ENCODE data around the gene KCNH5. TPM values are rescaled to one million over a fixed set of nuclear protein-coding genes. Genes with fewer than 3 reads are reported as not detected.

KCNH5 gene
- total RNA-seq, 1 donor from 2014 or later: not detected

DNA sequence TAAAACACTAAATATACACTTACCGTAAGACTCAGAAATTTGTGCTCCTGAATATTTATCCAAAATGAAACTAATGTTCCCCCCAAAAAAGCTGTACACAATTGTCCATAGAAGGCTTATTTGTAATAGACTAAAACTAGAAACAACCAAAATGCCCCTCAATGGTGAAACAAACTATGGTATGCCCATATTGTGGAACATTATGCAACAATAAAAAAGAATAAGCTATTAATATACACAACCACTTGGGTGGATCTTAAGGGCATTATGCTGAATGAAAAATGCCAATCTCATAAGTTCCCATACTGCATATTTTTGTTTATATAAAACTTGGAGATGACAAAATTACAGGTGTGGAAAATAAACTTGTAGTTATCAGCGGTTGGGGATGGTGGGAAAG is 357.4 kb downstream of the KCNH5 start:
- intact Hi-C loops (cut with micrococcal nuclease): no loop called here

DNA sequence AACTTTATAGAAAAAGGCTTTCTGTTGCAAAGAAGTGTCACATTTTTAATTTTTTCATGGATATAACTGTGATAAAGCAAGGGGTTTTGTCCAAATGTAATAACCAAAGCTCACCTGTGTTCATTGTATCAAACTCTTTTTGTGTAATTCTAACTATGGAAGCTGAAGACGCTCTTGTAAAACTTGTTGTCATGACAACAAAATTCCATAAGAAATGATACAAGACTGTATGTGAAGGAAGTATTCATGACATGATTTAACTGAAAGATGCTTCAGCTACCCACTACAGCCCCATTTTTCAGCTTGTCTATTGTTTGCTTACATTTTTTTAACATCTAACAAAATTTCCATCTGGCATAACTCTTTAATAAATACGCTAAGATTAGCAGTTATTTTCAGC is 360.9 kb downstream of the KCNH5 start:
- intact Hi-C loops (cut with micrococcal nuclease): no loop called here

DNA sequence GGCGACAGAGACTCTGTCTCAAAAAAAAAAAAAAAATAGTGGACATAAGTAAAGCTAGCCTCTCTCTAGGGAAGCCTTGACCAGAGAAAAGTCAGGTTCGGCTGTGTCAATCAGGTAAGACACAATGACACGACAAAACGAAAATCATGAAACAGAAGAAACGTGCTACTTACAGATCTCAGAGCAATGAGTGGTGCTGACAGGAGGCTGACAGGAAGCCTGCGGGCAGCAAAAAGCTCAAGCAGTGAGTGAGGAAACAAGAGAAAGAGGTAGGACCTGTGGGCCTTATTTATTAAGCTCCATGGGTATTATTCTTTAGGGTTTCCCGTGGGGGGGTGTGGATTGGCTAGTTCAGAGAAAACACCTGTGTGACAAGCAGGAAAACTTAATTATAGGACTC is 363.1 kb downstream of the KCNH5 start:
- intact Hi-C loops (cut with micrococcal nuclease): no loop called here

DNA sequence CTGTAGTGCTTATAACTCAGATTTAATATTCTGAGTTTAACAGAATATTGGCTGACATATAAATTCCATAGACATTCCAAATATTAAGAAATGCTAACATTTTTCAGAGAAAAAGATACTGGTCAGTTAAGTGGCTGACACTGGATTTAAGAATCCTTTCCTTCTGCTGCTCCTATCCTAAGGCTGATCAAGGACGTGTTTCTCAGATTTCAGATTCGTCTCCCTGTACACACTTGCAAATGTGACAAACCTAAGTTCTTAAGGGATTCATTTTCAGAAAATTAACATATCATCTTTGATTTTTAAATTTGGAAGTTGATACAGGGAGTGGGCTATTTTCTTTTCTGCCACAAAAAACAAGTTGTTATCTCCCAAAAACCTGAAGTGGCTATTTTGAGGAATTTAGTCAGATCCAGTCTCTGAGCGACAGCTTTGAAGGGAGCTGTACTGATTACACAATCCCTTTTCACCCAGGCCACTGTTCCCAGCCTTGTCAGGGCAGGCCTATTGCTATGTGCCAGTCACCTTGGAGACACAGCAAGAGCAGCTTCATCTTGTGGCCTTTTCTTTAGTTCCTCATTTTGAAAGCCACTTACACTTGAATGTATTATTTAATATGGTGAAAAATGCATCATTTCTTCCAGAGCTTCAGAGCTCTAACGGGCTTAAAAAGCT is 370.6 kb downstream of the KCNH5 start:
- intact Hi-C loops (cut with micrococcal nuclease): no loop called here

DNA sequence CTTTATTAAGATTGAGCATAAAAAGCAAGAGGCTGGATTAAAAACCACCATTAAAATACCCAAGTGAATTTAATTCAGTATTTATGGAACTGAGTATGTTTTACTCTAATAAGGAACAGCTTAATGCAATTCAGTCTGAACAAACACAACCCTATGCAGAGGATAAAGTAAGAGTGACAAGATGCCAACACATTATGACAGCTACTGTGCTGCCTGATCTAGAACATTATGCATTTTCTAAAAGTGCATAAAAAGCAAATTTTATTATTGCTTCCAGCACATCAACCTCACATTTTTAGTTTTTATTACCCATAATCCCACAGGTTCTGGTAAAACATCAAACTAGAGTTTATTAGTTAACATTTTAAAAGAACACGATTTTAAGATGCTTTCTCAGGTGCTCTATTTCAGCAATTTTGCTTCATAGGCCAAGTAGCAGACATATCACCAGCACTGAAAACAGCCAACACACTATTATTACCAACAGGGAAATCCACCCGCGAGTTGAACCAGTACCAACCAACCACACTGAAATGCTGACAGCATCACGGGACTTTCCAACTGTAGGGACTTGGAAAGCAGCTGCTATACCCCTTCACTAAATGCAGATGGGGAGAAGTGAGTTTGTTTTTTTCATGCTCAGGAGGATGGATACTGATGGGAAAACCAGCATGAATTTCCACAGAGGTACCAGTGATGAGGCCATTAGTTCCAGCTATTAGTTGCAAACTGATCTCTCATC is 372.1 kb downstream of the KCNH5 start:
- intact Hi-C loops (cut with micrococcal nuclease): no loop called here

DNA sequence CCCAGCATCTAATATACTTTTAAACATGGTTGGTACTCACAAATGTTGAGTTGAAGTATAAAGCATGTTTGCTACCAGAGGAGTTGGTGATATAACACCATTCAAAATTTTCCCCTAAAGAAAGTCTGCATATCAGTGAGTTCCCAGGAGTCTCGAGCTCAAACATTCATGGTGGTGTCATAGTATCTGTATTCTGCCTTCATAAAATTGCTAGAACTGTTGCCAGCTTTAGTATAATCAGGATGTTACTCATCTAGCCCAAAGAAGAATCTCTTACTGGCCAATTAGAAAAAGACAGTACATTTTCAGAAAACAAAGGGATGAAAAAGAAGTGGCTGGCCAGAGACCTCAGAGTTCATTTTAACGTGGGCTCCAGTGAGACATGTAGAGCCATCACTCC is 374.7 kb downstream of the KCNH5 start:
- intact Hi-C loops (cut with micrococcal nuclease): no loop called here

DNA sequence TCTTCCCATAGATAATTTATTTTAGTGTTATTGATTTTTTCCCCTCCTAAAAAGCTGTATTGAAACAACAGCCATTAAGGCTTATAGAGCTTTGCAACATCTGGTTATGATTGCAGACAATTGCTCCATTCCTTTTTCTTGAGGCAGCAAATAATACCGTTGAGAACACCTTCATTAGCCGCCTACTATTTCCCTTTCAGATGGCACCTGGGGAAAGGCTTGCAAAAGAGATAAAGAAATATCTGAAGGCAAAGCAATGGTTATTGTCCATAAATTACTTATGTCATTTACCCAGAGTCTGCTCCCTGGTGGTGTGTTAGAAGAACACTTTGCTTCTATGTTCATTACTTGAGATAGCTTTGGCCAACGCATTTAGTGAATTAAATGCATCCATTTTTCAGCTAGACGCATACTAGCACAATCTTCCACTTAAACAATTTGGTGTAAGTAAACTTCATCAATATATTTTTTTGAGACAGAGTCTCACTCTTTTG is 377.8 kb downstream of the KCNH5 start:
- intact Hi-C loops (cut with micrococcal nuclease): no loop called here

DNA sequence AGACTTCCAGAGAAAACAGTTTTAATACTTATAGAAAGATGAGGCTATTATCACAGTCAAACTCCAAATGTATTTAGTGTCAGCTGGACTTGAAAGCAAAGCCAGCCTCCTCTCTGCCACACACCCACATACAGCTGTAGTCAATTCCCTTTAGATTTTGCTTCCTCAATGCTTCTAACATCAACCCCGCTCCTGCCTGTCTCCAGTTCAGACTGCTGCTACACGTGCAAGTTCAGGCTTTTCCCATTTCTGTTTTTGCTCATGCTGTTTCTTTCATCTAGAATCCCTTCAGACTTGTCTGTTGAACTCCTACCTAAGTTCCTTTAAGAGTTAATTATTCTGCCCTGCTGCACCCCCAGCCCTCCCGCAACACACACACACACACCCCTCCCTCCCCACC is 380.0 kb downstream of the KCNH5 start:
- intact Hi-C loops (cut with micrococcal nuclease): no loop called here

DNA sequence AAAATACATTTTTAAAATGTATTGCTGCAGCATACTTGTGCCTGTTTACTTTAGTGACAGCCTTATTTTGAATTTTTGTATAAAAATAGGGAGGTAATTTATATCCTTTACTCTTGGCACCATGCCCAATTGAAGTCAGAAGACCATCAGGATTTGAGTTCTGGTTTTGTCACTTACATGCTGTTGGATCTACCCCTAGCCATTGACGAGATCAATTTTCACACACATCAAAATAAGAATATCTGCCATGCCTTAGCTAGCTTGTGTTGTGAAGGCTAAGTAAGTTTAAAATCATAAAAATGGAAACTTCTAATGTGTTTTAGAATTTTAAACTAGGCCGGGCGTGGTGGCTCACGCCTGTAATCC is 381.8 kb downstream of the KCNH5 start:
- intact Hi-C loops (cut with micrococcal nuclease): no loop called here

DNA sequence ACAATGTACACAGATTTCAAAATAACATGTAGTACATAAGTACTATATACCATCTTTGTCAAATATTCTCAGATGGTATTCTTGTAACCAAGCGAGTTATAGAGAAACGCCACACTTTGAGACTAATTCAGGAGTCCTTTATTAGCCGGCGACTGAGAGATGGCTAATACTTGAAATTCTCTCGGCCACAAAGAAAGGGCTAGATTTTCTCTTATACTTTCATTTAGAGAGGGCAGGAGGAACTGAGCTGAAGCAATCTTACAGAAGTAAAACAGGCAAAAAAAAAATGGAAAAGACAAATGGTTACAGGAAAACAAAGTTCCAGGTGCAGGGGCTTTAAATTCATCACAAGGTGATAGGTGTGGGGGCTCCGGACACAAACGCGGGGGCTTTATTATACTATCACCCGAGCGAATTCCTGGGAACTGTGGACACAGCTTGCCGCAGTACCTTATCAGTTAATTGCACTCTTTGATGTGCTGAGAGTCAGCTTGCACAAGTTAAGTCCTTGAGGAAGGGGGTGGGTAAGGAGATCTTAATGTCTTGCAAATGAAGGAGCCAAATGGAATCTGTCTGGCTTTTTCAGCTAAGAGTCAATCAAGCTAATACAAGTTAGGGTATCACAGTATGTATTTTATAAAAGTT is 382.3 kb downstream of the KCNH5 start:
- intact Hi-C loops (cut with micrococcal nuclease): no loop called here

DNA sequence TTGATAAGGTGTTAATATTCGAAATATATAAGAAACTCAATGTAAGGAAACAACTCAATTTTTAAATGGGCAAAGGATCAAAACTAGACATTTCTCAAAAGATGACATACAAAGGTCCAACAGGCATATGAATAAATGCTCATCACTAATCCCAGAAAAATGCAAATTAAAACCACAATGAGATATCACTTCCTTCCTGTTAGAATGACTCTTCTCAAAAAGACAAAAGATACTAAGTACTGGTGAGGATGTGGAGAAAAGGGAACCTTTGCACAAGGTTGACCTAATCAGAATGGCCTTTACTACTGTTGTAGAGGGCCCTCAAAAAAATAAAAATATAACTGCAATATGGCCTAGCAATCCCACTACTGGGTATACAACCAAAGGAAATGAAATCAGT is 383.4 kb downstream of the KCNH5 start:
- intact Hi-C loops (cut with micrococcal nuclease): no loop called here

DNA sequence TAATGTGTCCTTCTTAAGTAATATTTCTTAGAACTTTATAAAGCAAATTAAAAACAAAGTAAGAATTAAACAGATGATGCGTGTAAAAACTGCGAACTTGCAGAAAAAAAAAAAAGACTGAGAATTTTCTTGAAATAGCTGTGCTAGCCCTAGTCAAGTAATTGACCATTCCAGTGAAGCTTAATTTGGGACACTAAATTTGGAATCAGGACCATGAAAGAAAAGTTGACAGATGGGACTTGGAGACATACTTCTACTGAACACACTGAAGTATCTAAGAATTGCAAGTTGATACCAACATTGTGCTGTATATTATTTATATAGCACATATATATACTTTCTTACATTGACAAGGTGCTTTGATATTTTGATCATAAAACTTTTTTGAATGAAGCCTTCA is 386.6 kb downstream of the KCNH5 start:
- intact Hi-C loops (cut with micrococcal nuclease): no loop called here

DNA sequence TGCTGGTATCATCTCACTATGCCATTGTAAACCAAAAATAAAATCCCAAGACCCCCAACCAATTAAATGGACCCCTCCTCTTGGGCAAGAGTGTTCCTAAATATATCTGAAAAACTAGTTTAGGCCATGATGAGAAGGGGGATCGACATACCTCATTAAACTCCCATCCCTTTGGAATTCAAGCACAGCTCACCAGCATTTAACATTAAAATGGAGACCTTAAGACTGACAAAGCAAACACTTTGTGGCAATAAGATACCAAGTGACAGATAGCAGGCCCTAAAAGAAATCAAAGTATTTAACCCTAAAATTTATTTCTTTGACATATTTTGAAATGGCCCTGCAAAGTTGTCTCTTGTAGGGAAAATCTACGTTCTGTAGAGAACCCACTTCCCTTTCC is 387.9 kb downstream of the KCNH5 start:
- intact Hi-C loops (cut with micrococcal nuclease): no loop called here

DNA sequence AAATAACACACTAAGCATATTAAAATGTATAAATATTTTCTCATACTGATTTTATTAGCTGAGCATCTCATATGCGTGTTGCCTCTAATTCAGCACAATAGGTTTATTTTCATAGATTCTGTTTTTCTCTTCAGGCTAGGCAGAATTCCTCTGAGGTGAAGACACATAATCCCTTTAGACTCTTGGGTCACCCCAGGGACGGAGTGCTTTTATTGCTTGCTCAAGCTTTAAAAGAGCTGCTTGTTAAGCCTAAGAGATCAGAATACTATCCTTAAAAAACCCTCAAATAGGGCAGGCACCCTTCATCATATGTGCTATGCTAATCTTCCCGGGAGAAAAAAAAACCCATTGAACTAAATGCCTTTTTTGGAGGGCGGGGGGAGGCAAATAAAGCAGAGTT is 390.1 kb downstream of the KCNH5 start:
- intact Hi-C loops (cut with micrococcal nuclease): no loop called here

DNA sequence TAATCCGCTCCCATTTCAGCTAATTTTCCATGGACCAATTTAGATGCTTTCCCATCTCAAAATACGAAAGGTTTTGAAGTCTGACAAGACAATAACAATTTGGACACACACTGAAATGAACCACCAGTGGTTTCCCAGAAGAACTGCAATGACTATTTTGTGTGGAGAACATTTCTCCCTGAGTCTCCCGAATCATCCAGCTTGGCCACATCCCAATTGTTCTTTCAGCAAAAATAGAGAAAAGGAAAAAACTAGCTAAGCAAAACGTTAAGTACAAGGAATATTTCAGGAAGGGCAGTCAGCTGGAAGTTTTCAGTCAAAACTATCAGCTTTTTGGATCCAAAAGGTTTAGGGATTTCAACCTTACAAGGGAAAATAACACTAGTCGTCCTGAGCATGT is 390.6 kb downstream of the KCNH5 start:
- intact Hi-C loops (cut with micrococcal nuclease): no loop called here

Other genes starting within 250 kb of the KCNH5 start
- not detected in 2 replicates for gene RHOJ, start 159.0 kb upstream of the KCNH5 start, total RNA-seq